Measurements from ENCODE around the gene ANKRD30A.

DNA sequence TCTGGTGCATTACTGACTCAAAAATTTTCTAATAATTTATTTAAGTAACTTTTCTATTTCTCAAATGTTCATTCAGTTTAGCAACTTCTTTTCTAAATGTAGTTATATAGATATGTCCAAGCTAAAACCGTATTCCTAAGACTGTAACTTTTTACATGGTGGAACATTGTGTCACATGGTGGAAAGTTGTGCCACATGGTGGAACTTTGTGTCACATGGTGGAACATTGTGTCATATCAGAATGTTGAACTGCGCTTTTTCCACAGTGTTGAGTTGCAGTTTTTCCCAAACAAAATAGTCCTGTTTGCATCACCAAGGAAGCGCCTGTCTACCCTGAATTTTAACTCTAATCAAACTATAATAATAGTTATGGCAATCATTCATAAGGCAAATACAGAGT is 109.3 kb downstream of the ANKRD30A start:
- TF ChIP-seq CTCF (IDR thresholded peaks at IDR 0.05) = no peak
- TF ChIP-seq POLR2AphosphoS5 (IDR thresholded peaks at IDR 0.05) = no peak
